GM19099 (cell line): Measurements from ENCODE around the gene CHST6.

Experiments used
- POLR2A ChIP-seq: IDR thresholded peaks from 3 replicates; pipeline ENCODE4 v1.6.1; 2011; ENCODE audit warnings: low read depth; ENCODE audit not compliant: insufficient read length; ENCODE audit errors: extremely low read depth

The CHST6 gene

GRCh38 chr16:75506574-75506973, 11.3 kb upstream of the CHST6 start:
- no peak for TF ChIP-seq POLR2A

DNA sequence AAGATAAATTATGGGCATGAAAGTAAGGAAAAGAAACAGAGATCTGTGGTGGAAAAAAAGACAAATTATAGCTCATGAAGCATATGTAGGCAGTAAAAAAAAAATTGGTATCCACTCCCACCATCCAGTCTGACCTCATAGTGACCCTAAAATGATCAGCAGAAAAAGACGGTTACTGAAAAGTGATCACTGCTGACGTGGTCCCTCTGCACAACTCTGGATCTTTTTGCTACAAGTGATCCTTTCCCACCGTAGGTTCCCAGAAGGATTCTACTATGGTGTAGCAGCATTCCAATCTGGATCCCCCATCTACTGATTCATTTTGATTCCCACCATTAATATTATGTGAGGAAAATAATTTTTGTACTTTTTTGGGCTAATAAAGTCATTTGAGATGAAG, 10.9 kb upstream of the CHST6 start:
- TF ChIP-seq POLR2A, result no peak

DNA sequence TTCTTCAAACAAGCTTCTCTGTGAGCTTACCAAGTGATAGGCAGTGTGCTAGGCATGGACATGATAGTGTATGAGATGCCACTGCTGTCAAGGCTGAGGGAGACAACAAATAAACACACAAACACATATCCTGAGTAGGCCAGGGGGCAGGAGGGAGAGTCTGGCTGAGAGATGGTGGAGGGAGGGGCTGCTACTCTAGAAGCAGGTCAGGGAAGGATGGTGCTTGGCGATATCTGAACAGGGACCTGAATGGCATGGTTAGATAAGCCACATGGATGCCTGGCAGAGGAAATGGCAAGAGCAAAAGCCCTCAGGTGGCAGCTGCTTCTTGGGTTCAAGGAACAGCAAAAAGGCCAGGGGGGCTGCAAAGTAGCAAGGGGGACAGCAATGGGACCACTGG, 8.6 kb upstream of the CHST6 start:
- TF ChIP-seq POLR2A, result no peak

DNA sequence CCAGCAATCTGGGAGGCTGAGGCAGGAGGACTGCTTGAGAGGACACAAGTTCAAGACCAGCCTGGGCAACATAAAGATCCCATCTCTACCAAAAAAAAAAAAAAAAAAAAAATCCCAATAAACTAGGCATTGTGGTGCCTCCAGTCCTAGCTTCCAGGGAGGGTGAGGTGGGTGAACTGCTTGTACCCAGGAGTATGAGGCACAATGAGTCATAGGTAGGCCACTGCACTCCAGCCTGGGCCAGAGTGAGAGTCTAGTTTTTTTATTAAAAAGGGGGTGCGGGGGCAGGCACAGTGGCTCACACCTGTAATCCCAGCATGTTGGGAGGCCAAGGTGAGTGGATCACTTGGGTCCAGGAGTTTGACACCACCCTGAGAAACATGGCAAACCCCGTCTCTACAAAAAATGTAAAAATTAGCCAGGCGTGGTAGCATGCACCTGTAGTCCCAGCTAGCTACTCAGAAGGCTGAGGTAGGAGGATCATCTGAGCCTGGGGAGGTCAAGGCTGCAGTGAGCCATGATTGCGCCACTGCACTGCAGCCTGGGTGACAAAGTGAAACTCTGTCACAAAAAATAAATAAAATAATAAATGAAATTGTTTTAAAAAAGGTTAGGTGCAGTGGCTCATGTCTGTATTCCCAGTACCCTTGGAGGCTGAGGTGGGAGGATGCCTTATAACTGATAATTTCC, 7.8 kb upstream of the CHST6 start:
- TF ChIP-seq POLR2A, result no peak

DNA sequence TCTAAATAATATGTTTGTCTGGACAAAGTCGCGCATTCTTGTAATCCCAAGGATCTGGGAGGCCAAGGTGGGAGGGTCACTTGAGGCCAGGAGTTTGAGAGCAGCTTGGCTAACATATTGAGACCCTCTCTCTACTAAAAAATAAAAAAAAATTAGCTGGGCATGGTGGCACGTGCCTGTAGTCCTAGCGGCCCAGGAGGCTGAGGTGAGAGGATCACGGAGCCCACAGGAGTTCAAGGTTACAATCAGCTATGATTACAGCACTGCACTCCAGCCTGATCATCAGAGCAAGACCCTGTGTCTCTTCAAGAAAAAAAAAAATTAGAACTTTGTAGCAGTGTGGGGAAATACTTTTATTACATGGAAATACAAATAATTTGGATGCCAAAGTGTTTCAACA, 6.1 kb upstream of the CHST6 start:
- TF ChIP-seq POLR2A, result no peak

- no peak for TF ChIP-seq POLR2A
These were observed 2.3 kb upstream of the CHST6 start for GRCh38 chr16:75497558-75497957.

- no peak for TF ChIP-seq POLR2A
These were observed 573 bp downstream of the CHST6 start for GRCh38 chr16:75494661-75495075.

GRCh38 chr16:75494184-75494583, 1.1 kb downstream of the CHST6 start:
- TF ChIP-seq POLR2A, result no peak

- no peak for TF ChIP-seq POLR2A
These were observed 3.4 kb downstream of the CHST6 start for GRCh38 chr16:75491876-75492275.

GRCh38 chr16:75488322-75488721, 6.9 kb downstream of the CHST6 start:
- TF ChIP-seq POLR2A, result no peak

- TF ChIP-seq POLR2A, result no peak
These were observed 8.4 kb downstream of the CHST6 start for GRCh38 chr16:75486676-75487313.

GRCh38 chr16:75486014-75486675, 9.1 kb downstream of the CHST6 start:
- no peak for TF ChIP-seq POLR2A

GRCh38 chr16:75485230-75486013, 9.8 kb downstream of the CHST6 start:
- TF ChIP-seq POLR2A, result no peak

GRCh38 chr16:75483222-75483621, 12.0 kb downstream of the CHST6 start:
- no peak for TF ChIP-seq POLR2A

DNA sequence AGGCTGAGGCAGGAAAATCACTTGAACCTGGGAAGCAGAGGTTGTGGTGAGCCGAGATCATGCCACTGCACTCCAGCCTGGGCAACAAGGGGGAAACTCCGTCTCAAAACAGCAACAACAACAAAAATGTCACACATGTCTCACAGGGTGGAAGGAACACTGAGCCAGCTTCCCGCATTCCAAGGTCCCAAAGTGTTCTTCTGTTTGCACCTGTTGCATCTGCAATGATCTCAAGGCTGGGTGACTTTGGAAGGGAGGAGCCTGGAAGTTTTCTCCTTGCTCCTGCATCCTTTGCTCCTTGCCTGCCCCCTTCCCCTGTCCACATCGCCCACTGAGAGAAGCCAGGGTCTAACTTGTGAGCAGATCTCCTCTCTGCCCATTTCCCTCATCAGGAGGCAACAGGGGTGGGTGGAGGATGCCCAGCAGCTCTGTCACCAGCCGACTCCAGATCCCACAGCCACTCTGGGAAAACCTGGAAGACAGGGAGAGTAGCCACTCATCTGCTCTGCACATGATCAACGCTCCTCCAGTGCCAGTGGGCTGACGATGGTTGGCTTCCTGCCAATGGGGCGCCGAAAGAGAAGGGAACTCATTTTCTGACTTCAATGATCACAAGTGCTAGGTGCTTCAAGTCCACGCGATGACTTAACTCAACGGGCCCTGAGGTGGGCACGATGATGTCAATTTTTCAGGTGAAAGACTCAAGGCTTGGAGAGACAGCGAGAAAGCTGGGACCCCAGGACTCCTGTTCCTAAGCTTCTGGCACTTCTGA, 12.6 kb downstream of the CHST6 start:
- TF ChIP-seq POLR2A, result no peak

DNA sequence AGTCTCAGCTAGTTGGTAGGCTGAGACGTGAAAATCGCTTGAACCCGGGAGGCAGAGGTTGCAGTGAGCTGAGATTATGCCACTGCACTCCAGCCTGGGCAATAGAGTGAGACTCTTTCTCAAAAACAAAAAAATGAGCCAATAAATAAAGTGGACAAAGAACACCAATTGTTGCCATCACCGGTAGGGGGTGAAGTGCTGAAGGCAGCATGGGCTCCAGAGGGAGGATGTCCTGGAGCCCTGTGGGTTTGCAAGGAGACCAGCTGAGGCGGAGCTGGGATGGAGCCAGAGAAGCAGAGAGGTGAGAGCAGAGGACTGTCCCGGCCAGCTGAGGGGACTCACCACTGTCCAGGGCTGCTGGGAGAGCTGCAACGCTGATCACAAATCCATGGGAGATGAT, 13.8 kb downstream of the CHST6 start:
- no peak for TF ChIP-seq POLR2A
